GM18511 (cell line): ENCODE results near the gene CSH2.
A peak's percentile ranks its signal among the peaks of the same experiment; 100 is the strongest.
"Not testable (repeated sequence)": the region's sequence is repeated elsewhere in the genome, so short reads cannot be mapped to it uniquely, and the experiment has no call there.

Source experiments
- ATAC-seq: cut with Tn5 transposase; IDR thresholded peaks from one replicate; pipeline ENCODE4 v1.9.1; 2021; ENCODE audit warnings: mild to moderate bottlenecking, moderate library complexity; ENCODE audit not compliant: unreplicated experiment

CSH2 gene

DNA sequence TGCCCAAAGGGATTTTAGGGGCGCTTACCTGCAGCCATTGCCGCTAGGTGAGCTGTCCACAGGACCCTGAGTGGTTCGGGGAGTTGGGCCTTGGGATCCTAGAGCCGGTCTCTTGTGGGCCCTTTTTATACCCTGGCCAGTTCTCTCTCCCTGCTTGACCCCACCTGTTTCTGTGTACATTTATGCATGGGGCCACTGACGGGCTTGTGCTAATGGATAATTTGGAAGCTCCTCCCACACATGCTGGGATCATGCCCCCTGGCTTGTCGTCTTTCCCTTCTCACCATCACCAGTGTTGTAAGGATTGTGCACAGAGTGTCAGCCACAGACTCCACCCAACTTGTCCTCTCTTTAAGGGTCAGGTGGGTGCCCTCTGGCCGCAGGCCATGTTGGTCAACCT lies at the start of gene CSH2:
Gene CSH2 (minus strand): TSS at position 101 of the 400 bp plus-strand sequence. CDS start 63 bp downstream, at position 38.
- not testable (repeated sequence) for ATAC-seq

DNA sequence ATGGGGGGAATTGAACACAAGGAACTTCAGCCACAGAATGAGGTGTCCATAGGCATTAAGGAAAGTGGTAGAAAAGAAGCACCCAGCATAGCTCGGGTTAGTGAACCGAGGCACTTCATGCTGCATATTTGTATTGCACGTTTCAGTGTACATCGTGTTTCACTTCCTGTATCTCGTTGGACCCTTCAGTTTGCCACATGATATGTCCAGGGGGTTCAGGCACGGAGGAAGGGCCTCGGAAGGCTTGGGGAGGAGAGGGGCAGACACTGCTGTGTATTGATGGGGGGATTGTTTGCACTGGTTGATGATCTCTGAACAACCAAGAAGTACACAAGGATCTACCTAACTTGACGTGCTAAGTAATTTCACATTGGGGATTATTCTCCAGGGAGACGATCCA lies 48.9 kb upstream of the CSH2 start:
- peak; percentile 75 for ATAC-seq

DNA sequence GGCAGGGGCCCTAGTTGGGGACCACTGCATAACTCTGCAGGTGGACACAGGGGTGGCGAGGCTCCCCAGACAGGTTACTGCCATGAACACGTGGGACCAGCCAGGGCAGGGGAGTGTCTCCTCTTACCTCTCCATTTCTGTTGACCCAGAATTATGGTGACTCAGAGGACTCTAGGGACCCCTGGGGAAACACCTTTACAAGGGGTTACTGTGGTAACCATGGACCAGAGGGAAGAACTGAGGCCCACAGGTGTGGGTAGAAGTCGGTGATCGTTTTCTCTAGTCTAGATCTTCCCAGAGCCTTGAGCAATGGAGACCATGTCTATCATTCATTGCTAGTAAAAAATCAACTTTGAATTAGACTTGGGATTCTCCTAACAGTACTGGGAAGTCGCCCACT lies 47.3 kb upstream of the CSH2 start:
- not testable (repeated sequence) for ATAC-seq

DNA sequence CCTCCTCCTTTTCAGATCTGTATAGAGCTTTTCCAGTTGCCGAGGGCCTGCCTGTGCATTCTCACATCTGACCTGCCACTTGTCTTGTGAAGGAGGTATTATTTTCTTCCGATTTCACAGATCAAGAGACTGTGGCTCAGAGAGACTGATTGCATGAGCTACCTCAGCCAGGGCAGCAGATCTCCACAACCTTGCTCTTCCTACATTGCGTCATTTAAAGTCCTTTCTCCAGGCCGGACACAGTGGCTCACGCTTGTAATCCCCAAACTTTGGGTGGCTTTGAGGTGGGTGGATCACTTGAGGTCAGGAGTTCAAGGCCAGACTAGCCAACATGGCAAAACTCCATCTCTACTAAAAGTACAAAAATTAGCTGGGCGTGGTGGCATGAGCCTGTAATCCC lies 46.6 kb upstream of the CSH2 start:
- ATAC-seq, result not testable (repeated sequence)

DNA sequence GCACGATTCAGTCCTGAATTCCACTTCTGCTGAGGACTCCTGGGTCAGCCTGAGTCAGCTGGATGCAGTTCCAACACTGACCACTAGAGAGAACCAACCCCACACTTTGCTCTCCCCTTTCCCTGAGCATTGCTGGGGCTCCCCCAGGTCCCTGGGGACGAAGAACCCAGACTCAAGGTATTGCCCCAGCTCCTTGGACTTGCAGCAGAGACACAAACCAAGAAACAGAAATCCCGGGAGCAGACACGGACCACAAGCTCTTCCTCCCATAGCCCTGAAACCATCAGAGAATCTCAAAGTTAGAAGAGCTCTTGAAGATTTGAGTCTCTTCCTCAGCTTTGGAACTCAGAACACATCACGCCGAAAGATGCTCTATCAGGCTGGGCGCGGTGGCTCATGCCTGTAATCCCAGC lies 45.8 kb upstream of the CSH2 start:
- ATAC-seq, result peak; percentile 65

DNA sequence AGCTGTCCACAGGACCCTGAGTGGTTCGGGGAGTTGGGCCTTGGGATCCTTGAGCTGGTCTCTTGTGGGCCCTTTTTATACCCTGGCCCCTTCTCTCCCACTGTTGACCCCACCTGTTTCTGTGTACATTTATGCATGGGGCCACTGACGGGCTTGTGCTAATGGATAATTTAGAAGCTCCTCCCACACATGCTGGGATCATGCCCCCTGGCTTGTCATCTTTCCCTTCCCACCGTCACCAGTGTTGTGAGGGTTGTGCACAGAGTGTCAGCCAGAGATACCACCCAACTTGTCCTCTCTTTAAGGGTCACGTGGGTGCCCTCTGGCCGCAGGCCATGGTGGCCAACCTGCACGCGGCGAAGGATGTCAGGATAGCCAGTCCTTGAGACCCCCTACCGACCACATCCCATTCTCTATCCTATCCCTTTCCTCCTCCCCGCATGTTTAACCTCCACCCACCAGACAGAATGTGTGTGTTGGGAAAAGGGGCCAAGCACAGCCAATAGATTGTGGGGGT lies 45.4 kb upstream of the CSH2 start, which contains the start of gene GH1:
Gene GH1 (minus strand): TSS at position 51 of the 517 bp plus-strand sequence. CDS start 63 bp downstream, outside the sequence.
- not testable (repeated sequence) for ATAC-seq

DNA sequence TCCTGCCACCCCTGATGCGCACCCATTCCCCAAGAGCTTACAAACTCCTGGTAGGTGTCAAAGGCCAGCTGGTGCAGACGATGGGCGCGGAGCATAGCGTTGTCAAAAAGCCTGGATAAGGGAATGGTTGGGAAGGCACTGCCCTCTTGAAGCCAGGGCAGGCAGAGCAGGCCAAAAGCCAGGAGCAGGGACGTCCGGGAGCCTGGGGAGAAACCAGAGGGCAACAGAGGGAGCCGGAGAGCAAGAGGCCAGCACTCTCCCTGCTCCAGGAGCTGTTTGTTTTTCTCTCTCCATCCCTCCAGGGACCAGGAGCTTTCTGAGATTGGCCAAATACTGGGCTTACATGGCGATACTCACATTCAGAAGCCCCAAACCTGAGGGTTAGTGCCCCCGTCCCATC lies 44.8 kb upstream of the CSH2 start:
- ATAC-seq, result no peak

DNA sequence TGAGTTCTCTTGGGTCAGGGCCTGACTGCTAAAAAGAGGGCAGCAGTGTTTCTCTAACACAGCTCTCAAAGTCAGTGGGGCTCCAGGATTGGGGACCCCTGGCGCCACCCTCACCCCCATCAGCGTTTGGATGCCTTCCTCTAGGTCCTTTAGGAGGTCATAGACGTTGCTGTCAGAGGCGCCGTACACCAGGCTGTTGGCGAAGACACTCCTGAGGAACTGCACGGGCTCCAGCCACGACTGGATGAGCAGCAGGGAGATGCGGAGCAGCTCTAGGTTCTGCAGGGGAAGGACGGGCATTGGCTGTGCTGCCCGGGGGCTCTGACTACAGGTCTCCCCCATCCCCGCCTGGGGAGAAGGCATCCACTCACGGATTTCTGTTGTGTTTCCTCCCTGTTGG lies 44.2 kb upstream of the CSH2 start:
- ATAC-seq, result no peak

DNA sequence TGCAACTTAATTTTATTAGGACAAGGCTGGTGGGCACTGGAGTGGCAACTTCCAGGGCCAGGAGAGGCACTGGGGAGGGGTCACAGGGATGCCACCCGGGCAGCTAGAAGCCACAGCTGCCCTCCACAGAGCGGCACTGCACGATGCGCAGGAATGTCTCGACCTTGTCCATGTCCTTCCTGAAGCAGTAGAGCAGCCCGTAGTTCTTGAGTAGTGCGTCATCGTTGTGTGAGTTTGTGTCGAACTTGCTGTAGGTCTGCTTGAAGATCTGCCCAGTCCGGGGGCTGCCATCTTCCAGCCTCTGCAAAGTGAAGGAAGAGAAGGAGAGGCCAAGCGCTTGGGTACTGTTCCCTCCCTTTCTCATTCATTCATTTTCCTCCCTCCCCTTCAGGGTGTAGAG lies 43.7 kb upstream of the CSH2 start:
- not testable (repeated sequence) for ATAC-seq

DNA sequence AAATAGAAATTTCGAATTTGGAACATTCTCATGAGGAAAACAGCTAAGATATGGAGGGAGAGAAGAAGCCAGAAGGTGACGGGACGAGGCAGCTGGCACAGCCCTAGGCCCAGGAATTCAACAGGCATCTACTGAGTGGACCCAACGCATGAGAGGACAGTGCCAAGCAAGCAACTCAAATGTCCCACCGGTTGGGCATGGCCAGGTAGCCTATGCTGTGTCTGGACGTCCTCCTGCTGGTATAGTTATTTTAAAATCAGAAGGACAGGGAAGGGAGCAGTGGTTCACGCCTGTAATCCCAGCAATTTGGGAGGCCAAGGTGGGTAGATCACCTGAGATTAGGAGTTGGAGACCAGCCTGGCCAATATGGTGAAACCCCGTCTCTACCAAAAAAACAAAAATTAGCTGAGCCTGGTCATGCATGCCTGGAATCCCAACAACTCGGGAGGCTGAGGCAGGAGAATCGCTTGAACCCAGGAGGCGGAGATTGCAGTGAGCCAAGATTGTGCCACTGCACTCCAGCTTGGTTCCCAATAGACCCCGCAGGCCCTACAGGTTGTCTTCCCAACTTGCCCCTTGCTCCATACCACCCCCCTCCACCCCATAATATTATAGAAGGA lies 43.2 kb upstream of the CSH2 start:
- ATAC-seq, result no peak

DNA sequence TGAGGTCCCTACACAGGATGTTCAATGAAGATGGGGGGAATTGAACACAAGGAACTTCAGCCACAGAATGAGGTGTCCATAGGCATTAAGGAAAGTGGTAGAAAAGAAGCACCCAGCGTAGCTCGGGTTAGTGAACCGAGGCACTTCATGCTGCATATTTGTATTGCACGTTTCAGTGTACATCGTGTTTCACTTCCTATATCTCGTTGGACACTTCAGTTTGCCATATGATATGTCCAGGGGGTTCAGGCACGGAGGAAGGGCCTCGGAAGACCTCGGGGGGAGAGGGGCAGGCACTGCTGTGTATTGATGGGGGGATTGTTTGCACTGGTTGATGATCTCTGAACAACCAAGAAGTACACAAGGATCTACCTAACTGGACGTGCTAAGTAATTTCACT lies 42.3 kb upstream of the CSH2 start:
- ATAC-seq, result peak; percentile 48

DNA sequence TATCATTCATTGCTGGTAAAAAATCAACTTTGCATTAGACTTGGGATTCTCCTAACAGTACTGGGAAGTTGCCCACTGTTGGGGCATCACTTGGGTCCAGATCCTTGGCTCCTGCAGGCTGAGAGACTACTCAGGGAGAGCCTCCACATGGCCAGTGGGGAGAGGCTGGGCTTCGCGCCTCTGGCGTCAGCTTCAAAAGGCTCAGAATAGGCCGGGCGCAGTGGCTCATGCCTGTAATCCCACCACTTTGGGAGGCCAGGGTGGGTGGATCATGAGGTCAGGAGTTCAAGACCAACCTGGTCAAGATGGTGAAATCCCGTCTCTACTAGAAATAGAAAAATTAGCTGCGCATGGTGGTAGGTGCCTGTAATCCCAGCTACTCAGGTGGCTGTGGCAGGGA lies 41.0 kb upstream of the CSH2 start:
- ATAC-seq, result no peak

DNA sequence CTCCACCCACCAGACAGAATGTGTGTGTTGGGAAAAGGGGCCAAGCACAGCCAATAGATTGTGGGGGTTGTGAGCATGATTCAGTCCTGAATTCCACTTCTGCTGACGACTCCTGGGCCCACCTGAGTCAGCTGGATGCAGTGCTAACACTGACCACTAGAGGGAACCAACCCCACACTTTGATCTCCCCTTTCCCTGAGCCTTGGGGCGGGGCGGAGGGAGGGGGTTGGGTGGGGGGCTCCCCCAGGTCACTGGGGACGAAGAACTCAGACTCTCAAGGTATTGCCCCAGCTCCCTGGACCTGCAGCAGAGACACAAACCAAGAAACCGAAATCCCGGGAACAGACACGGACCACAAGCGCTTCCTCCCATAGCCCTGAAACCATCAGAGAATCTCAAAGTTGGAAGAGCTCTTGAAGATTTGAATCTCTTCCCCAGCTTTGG lies 38.2 kb upstream of the CSH2 start:
- ATAC-seq, result no peak

DNA sequence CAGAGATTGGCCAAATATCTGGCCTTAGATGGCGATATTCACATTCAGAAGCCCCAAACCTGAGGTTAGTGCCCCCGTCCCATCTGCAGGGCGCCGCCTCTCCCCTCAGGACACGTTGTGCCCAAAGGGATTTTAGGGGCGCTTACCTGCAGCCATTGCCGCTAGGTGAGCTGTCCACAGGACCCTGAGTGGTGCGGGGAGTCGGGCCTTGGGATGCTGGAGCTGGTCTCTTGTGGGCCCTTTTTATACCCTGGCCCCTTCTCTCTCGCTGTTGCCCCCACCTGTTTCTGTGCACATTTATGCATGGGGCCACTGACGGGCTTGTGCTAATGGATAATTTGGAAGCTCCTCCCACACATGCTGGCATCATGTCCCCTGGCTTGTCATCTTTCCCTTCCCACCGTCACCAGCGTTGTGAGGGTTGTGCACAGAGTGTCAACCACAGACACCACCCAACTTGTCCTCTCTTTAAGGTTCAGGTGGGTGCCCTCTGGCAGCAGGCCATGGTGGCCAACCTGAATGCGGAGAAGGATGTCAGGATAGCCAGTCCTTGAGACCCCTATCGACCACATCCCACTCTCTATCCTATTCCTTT lies 37.7 kb upstream of the CSH2 start, which contains the start of gene CSHL1:
Gene CSHL1 (minus strand): TSS at position 218 of the 595 bp plus-strand sequence. CDS start 62 bp downstream, at position 156.
- no peak for ATAC-seq

DNA sequence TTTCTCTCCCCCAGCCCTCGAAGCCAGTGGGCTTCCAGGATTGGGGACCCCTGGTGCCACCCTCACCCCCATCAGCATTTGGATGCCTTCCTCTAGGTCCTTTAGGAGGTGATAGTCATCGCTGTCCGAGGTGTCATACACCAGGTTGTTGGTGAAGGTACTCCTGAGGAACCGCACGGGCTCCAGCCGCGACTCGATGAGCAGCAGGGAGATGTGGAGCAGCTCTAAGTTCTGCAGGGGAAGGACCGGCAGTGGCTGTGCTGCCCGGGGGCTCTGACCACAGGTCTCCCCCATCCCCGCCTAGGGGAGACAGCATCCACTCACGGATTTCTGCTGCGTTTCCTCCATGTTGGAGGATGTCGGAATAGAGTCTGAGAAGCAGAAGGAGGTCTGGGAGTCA lies 36.6 kb upstream of the CSH2 start:
- ATAC-seq, result no peak

DNA sequence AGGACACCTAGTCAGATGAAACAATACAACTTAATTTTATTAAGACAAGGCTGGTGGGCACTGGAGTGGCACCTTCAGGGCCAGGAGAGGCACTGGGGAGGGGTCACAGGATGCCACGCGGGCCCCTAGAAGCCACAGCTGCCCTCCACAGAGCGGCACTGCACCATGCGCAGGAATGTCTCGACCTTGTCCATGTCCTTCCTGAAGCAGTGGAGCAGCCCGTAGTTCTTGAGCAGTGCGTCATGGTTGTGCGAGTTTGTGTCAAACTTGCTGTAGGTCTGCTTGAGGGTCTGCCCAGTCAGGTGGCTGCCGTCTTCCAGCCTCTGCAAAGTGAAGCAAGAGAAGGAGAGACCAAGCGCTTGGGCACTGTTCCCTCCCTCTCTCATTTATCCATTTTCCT lies 36.1 kb upstream of the CSH2 start:
- not testable (repeated sequence) for ATAC-seq

DNA sequence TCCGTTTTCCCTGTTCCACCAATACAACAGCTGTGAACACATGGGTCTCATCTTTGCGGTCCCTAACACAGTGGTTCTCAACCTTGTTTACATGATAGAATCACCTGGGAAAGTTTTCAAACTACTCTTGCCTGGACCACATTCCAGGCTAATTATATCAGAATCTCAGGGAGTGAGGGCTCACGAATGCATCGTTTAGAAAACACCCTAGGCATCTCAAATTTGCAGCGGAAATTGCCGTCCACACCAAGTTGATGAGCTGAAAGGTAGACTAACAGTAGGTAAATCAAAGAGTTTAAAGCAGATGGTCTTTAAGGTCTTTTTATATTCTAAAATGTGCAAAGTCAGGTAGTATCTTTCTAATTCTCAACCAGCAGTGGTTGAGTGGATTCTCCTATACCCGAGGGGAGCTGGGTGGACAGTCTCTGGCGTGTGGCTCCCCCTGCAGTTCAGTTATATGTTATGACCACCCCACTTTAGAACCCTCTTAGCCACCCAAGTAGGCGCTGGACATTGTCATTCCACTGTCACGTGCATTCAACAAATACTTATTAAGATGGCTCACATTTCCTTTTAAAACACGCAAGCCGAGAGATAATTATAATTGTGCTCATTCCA lies 33.8 kb upstream of the CSH2 start:
- not testable (repeated sequence) for ATAC-seq

DNA sequence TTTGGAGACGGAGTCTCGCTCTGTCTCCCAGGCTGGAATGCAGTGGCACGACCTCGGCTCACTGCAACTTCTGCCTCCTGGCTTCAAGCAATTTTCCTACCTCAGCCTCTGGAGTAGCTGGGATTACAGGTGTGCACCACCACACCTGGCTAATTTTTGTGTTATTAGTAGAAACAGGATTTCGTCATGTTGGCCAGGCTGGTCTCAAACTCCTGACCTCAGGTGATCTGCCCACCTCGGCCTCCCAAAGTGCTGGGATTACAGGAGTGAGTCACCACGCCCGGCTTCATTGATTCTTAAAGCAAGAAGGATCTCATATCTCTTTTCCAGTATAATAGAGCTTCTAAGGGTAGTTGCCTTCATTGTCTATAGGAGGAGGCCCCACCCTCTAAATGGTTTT lies 31.3 kb upstream of the CSH2 start:
- ATAC-seq, result not testable (repeated sequence)

DNA sequence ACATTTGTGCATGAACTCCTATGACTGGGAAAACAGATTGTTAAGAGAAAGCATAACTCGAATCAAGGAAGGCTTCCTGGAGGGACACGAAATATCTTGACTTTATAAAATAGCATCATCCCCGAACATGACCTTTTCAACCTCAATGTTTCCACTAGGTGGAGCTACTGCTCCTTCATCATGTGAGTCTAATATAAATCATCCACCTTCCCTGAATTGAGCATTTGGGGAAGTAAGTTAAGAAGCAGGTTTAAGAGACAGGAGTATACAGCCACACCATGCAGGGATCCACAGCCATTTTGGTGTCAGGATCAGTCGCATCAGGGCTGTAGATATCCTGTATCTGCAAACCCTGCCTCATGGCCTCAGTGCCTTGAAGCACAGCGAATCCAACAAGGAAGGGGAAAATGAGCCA lies 30.3 kb upstream of the CSH2 start:
- not testable (repeated sequence) for ATAC-seq

DNA sequence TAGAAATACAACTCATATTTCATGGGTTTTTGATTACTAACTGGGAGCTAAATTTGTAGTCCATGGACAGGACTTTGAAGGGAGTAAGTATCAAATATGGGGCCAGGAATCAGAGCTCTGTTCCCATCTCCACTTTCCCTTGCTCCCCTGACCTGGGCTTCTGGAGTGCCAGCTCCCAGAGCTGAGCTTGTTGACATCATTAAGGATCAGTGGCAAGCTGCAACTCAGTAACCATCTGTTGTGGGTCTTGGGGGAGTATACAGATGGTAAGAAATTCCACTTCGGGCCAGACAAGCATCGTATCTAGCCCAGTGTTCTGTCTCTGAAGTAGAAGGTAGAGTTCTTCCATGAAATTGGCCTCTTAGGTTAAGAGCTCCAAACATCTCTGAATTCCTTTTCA lies 28.5 kb upstream of the CSH2 start:
- ATAC-seq, result not testable (repeated sequence)

DNA sequence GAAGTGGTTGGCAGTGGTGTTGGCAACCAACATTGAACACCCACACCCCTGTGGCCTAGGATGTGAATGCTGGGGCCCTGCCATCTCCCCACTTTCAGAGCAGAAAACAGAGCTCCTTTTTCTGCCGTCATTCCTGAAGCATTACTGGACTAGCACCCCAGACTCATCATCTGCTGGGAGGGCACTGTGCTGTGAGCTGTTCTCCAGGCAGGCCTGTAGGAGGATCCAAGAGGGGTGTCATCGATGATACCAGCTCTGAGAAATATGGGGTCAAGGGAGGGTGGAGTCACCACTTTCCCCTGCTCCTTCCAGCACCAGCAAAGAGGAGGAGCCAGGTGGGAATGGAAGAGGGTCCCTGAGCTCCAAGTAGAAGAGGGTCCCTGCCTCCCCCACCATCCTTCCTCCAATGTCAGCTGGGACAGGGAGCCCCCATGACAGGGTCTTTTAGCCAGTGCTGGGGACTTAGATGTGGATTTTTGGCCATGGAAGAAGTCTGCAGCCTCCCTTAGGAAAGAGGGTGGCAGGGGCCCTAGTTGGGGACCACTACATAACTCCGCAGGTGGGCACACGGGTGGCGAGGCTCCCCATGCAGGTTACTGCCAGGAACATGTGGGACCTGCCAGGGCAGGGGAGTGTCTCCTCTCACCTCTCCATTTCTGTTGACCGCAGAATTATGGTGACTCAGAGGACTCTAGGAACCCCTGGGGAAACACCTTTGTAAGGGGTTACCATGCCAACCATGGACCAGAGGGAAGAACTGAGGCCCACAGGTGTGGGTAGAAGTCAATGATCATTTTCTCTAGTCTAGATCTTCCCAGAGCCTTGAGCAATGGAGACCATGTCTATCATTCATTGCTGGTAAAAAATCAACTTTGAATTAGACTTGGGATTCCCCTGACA lies 25.7 kb upstream of the CSH2 start:
- not testable (repeated sequence) for ATAC-seq
